GM23248 (cell line): ENCODE measurements around the gene PLCB4. TPM values are rescaled to one million over a fixed set of nuclear protein-coding genes. Genes with fewer than 3 reads are reported as not detected.

Experiments used
- DNase-seq: peaks from one replicate; pipeline ENCODE4 v3.0.0-alpha.2; 2015
- H2AFZ ChIP-seq: fragments of 200-600 bp; sonication (generic); 2 replicates; pipeline ENCODE4 v1.6.1; 2016; ENCODE audit warnings: antibody characterized with exemption
- H3F3A ChIP-seq: fragments of 200-600 bp; sonication (generic); 2 replicates; pipeline ENCODE4 v1.6.1; 2016; ENCODE audit warnings: mild to moderate bottlenecking, antibody characterized with exemption, mixed run types; ENCODE audit not compliant: insufficient read depth
- H3K27ac ChIP-seq: fragments of 200-600 bp; sonication (generic); 2 replicates; pipeline ENCODE4 v1.5.1; 2016; ENCODE audit warnings: mild to moderate bottlenecking
- H3K27me3 ChIP-seq: fragments of 200-600 bp; sonication (generic); replicated peaks from 2 replicates; pipeline ENCODE4 v1.6.1; 2016; ENCODE audit warnings: mild to moderate bottlenecking; ENCODE audit not compliant: insufficient read depth
- H3K36me3 ChIP-seq: fragments of 200-600 bp; sonication (generic); 2 replicates; pipeline ENCODE4 v1.6.1; 2016; ENCODE audit warnings: low read depth, mild to moderate bottlenecking
- H3K4me1 ChIP-seq: fragments of 200-600 bp; sonication (generic); 2 replicates; pipeline ENCODE4 v1.6.1; 2016; ENCODE audit warnings: mild to moderate bottlenecking; ENCODE audit not compliant: insufficient read depth
- H3K4me2 ChIP-seq: fragments of 200-600 bp; sonication (generic); one replicate; pipeline ENCODE4 v1.6.1; 2016; ENCODE audit warnings: mild to moderate bottlenecking; ENCODE audit not compliant: unreplicated experiment
- H3K4me3 ChIP-seq: fragments of 200-600 bp; sonication (generic); 2 replicates; pipeline ENCODE4 v1.5.1; 2016; ENCODE audit warnings: mild to moderate bottlenecking
- H3K79me2 ChIP-seq: fragments of 200-600 bp; sonication (generic); 2 replicates; pipeline ENCODE4 v1.6.1; 2016; ENCODE audit warnings: mild to moderate bottlenecking; ENCODE audit not compliant: insufficient read depth
- H3K9ac ChIP-seq: fragments of 200-600 bp; sonication (generic); 2 replicates; pipeline ENCODE4 v1.6.1; 2016; ENCODE audit warnings: mild to moderate bottlenecking
- H3K9me2 ChIP-seq: fragments of 200-600 bp; sonication (generic); 2 replicates; pipeline ENCODE4 v1.6.1; 2016; ENCODE audit warnings: mixed run types, mild to moderate bottlenecking, moderate library complexity; ENCODE audit not compliant: insufficient read depth
- H3K9me3 ChIP-seq: fragments of 200-600 bp; sonication (generic); one replicate; pipeline ENCODE4 v1.6.1; 2017; ENCODE audit warnings: low read depth
- H4K20me1 ChIP-seq: fragments of 200-600 bp; sonication (generic); 2 replicates; pipeline ENCODE4 v1.6.0; 2016; ENCODE audit not compliant: insufficient read depth
- EZH2 ChIP-seq: fragments of 200-600 bp; sonication (generic); IDR thresholded peaks from 2 replicates; pipeline ENCODE4 v1.6.1; 2018; ENCODE audit warnings: antibody characterized with exemption, mild to moderate bottlenecking; ENCODE audit not compliant: insufficient read depth, poor library complexity, severe bottlenecking
- EZH2phosphoT487 ChIP-seq: fragments of 200-600 bp; sonication (generic); IDR thresholded peaks from 2 replicates; pipeline ENCODE4 v1.6.1; 2018; ENCODE audit warnings: antibody characterized with exemption, moderate library complexity, mild to moderate bottlenecking, low read depth; ENCODE audit not compliant: insufficient read depth
- WGBS, 2 experiments: methylation state at CpG; one replicate each; pipeline ENCODE4 v1.1.6; 2015 to 2017; ENCODE audit warnings: low lambda C conversion rate in 2 of 2, low coverage in 1 of 2; ENCODE audit errors: missing lambda C conversion rate in 2 of 2; 5-methylcytosine and 5-hydroxymethylcytosine counted together
- in situ Hi-C: fragments of 300-500 bp; cut with MboI; formaldehyde crosslinking; loops from 2 replicates; pipeline ENCODE4 v1.15.0; 2020
- polyA plus RNA-seq: library from polyadenylated mRNA; unstranded; fragments of >200 nt; fragmentation: Nextera tagmentation; extraction: Ambion mirVana; gene quantifications from 2 replicates; pipeline ENCODE4 v1.2.1, GENCODE V29; 2016
- total RNA-seq: library from RNA; depleted of rRNA; stranded (reverse); fragments of >200 nt; shearing (Covaris generic); gene quantifications from 2 replicates; pipeline ENCODE4 v1.2.3, GENCODE V29; 2014

The PLCB4 gene
- total and polyA plus RNA-seq, 2 experiments from 2014 or later = 5.0 to 9.5 TPM

DNA sequence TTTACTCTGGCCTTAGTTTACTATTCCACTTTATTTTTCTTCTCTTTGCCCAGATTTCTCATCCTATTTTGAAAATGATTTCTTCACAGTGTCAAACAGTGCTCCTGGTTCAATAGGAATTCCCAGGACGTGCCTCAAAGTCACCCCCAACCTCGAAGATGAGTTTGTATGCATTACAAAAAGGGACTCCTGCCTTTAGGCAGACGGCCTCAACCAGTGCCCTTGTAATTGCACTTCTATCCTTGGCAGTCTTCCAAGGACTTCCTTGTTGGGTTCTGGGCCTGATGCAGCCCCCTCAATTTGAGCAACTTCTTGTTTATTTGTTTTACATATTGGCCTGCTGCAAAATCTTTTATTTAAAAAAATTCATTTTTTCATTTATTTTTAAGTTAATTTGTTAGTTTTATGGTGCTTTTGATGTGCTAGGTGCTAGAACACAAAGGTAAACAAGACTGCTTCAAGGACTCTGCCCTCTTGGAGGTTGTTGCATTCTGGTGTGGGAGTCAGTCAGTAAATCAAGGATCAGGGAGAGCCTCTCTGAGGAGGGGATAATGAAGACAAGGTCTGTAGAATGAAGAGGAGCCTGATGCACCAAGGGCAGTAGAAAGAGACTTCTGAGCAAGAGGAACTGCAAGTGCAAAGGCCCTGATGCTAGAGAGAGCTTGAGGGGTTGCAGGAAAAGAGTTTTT, 264.0 kb downstream of the PLCB4 start:
- H4K20me1 ChIP-seq = no peaks in the 10 kb centered on the region
- no peak for DNase-seq
- 81 to 82% methylated on average over 3 of the region's 3 CpGs for WGBS, 2 experiments
- H3K4me3 ChIP-seq = no peak overlapping the region
- H3K27ac ChIP-seq = no peak overlapping the region
- H3K9me3 ChIP-seq = no peaks in the 10 kb centered on the region
- no peak overlapping the region for H2AFZ ChIP-seq
- H3F3A ChIP-seq = no peaks in the 10 kb centered on the region
- in situ Hi-C loops = no loop called here
- no peak for TF ChIP-seq EZH2
- TF ChIP-seq EZH2phosphoT487 = no peak
- no peaks in the 10 kb centered on the region for H3K36me3 ChIP-seq
- H3K4me1 ChIP-seq = no peaks in the 10 kb centered on the region
- H3K9me2 ChIP-seq = no peaks in the 10 kb centered on the region
- no peaks in the 10 kb centered on the region for H3K27me3 ChIP-seq
- no peak overlapping the region for H3K4me2 ChIP-seq
- H3K9ac ChIP-seq = no peak overlapping the region
- no peaks in the 10 kb centered on the region for H3K79me2 ChIP-seq

- no peaks in the 10 kb centered on the region for H3K27me3 ChIP-seq
- no peak overlapping the region for H3K27ac ChIP-seq
- H2AFZ ChIP-seq = no peak overlapping the region
- in situ Hi-C loops = no loop called here
- WGBS, 2 experiments = 91 to 97% methylated on average over 3 of the region's 3 CpGs
- no peaks in the 10 kb centered on the region for H3K4me1 ChIP-seq
- no peaks in the 10 kb centered on the region for H3K9me3 ChIP-seq
- H3K9ac ChIP-seq = no peak overlapping the region
- no peak for DNase-seq
- no peaks in the 10 kb centered on the region for H3K36me3 ChIP-seq
- no peaks in the 10 kb centered on the region for H3K79me2 ChIP-seq
- no peaks in the 10 kb centered on the region for H3K9me2 ChIP-seq
- TF ChIP-seq EZH2 = no peak
- no peak for TF ChIP-seq EZH2phosphoT487
- no peaks in the 10 kb centered on the region for H4K20me1 ChIP-seq
- H3K4me2 ChIP-seq = no peak overlapping the region
- no peak overlapping the region for H3K4me3 ChIP-seq
- no peaks in the 10 kb centered on the region for H3F3A ChIP-seq
Observed at GRCh38 chr20:9334866-9335265, 266.0 kb downstream of the PLCB4 start.

DNA sequence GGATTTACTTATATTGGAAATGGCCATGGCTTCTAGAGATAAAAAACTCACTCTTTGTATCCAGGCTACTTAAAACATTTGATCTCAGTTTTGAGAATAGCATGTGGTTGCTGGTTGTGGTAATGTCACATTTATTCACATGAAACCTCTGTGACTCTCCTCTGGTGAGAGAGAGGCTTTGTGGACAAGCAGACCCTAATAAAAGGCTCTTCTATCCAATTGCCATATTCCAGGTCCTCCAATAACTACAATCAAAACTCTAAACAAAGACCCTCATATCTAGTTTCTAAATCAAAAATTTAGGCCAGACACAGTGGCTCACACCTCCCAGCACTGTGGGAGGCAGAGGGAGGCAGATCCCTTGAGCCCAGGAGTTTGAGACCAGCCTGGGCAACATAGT, 269.2 kb downstream of the PLCB4 start:
- no peak overlapping the region for H3K4me2 ChIP-seq
- H3K9me2 ChIP-seq = no peaks in the 10 kb centered on the region
- no peaks in the 10 kb centered on the region for H4K20me1 ChIP-seq
- no peaks in the 10 kb centered on the region for H3K4me1 ChIP-seq
- H3K27me3 ChIP-seq = no peaks in the 10 kb centered on the region
- no peak for DNase-seq
- H3K27ac ChIP-seq = no peak overlapping the region
- no peak overlapping the region for H3K4me3 ChIP-seq
- no peak overlapping the region for H2AFZ ChIP-seq
- no peaks in the 10 kb centered on the region for H3K79me2 ChIP-seq
- in situ Hi-C loops = no loop called here
- TF ChIP-seq EZH2 = no peak
- TF ChIP-seq EZH2phosphoT487 = no peak
- no peaks in the 10 kb centered on the region for H3K36me3 ChIP-seq
- H3K9me3 ChIP-seq = no peaks in the 10 kb centered on the region
- no peak overlapping the region for H3K9ac ChIP-seq
- H3F3A ChIP-seq = no peaks in the 10 kb centered on the region

DNA sequence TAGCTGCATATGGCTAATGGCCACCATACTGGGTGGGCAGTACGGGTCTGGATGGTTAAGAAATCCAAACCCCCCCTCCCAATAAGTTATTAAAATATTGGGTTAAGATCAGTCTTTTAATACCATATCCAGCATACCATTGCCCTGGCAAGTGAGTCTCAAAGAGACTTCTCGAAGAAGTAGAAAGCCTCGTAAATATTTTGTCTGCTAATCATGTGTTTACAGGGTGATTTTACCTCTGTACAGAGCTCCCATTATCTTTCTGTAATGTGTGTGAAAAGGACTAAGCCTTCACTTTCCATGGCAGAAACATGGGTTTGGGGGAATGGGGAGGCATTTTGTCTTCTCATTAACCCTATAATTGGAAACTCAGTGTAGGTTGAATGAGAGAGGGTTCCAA, 270.8 kb downstream of the PLCB4 start:
- in situ Hi-C loops = no loop called here
- peaks cover 2% of the 10 kb centered on the region for H3K4me1 ChIP-seq
- no peaks in the 10 kb centered on the region for H3K36me3 ChIP-seq
- no peaks in the 10 kb centered on the region for H3K79me2 ChIP-seq
- no peak overlapping the region for H3K9ac ChIP-seq
- H2AFZ ChIP-seq = no peak overlapping the region
- no peaks in the 10 kb centered on the region for H3K27me3 ChIP-seq
- no peak overlapping the region for H3K27ac ChIP-seq
- H4K20me1 ChIP-seq = no peaks in the 10 kb centered on the region
- no peaks in the 10 kb centered on the region for H3K9me3 ChIP-seq
- no peak for TF ChIP-seq EZH2
- no peak overlapping the region for H3K4me2 ChIP-seq
- 99% methylated on average over 3 of the region's 3 CpGs for WGBS, 2 experiments
- no peaks in the 10 kb centered on the region for H3K9me2 ChIP-seq
- no peak overlapping the region for H3K4me3 ChIP-seq
- no peak for DNase-seq
- peaks cover 2% of the 10 kb centered on the region; the same call in 1 of the 2 replicates for H3F3A ChIP-seq

GRCh38 chr20:9342651-9343050, 273.8 kb downstream of the PLCB4 start:
- Histone ChIP-seq H3K27ac (no peak overlapping the region), H2AFZ (no peak overlapping the region), H3K27me3 (no peaks in the 10 kb centered on the region), H3K4me1 (peaks cover 10% of the 10 kb centered on the region), H3K9me3 (no peaks in the 10 kb centered on the region), H3K9ac (no peak overlapping the region), H3K4me2 (no peak overlapping the region), H3F3A (peaks cover 9% of the 10 kb centered on the region; the same call in 1 of the 2 replicates), H3K9me2 (no peaks in the 10 kb centered on the region), H4K20me1 (no peaks in the 10 kb centered on the region), H3K36me3 (no peaks in the 10 kb centered on the region), H3K79me2 (no peaks in the 10 kb centered on the region), H3K4me3 (no peak overlapping the region)
- DNase-seq = no peak
- WGBS, 2 experiments = 98 to 99% methylated on average over 2 of the region's 2 CpGs
- in situ Hi-C loops = no loop called here
- TF ChIP-seq EZH2phosphoT487 (no peak), EZH2 (no peak)
